GM18520 (cell line): Measurements from ENCODE around the gene SLC11A1.

Source experiments
- ATAC-seq: cut with Tn5 transposase; IDR thresholded peaks from one replicate; pipeline ENCODE4 v1.9.1; 2021; ENCODE audit not compliant: unreplicated experiment

Gene SLC11A1

GRCh38 chr2:218403810-218404209 is 21.7 kb downstream of the SLC11A1 start:
- ATAC-seq = no peak

GRCh38 chr2:218404351-218405085 is 22.4 kb downstream of the SLC11A1 start:
- ATAC-seq = no peak

GRCh38 chr2:218405086-218405745 is 23.1 kb downstream of the SLC11A1 start:
- no peak for ATAC-seq

GRCh38 chr2:218405746-218406208 is 23.7 kb downstream of the SLC11A1 start:
- peak; percentile 5 for ATAC-seq

- ATAC-seq = peak; percentile 70
Observed at GRCh38 chr2:218406209-218406948, 24.3 kb downstream of the SLC11A1 start.

- ATAC-seq = no peak
Observed at GRCh38 chr2:218406949-218407618, 25.0 kb downstream of the SLC11A1 start.

GRCh38 chr2:218407717-218408116 is 25.6 kb downstream of the SLC11A1 start:
- ATAC-seq = no peak

- ATAC-seq = no peak
Observed at GRCh38 chr2:218418321-218418716, 36.2 kb downstream of the SLC11A1 start.

GRCh38 chr2:218418717-218419458 is 36.8 kb downstream of the SLC11A1 start, which contains the start of gene VIL1:
Gene VIL1, plus strand, starts transcription at chr2:218419123. Its CDS starts 4,656 bp downstream, at chr2:218423779.
- ATAC-seq = no peak

- no peak for ATAC-seq
Observed at GRCh38 chr2:218419630-218420216, 37.6 kb downstream of the SLC11A1 start.

GRCh38 chr2:218421027-218421426 is 39.0 kb downstream of the SLC11A1 start:
- no peak for ATAC-seq

GRCh38 chr2:218422403-218423086 is 40.5 kb downstream of the SLC11A1 start:
- no peak for ATAC-seq

- ATAC-seq = no peak
Observed at GRCh38 chr2:218423584-218423983, 41.5 kb downstream of the SLC11A1 start.

GRCh38 chr2:218425531-218425930 is 43.5 kb downstream of the SLC11A1 start:
- ATAC-seq = no peak

GRCh38 chr2:218427741-218428140 is 45.7 kb downstream of the SLC11A1 start:
- ATAC-seq = no peak

GRCh38 chr2:218428846-218429558 is 46.9 kb downstream of the SLC11A1 start:
- ATAC-seq = no peak

- ATAC-seq = no peak
Observed at GRCh38 chr2:218429911-218430692, 48.0 kb downstream of the SLC11A1 start.

GRCh38 chr2:218430721-218431120 is 48.6 kb downstream of the SLC11A1 start:
- no peak for ATAC-seq
